SIG-M5 (cell line): Measurements from ENCODE around the gene ATG5.

Source experiments
- DNase-seq: peaks from one replicate; lab custom pipeline; 2025; lab: John Stamatoyannopoulos, UW

The ATG5 gene

GRCh38 chr6:106216527-106216926 is 109.0 kb downstream of the ATG5 start:
- DNase-seq = no peak

GRCh38 chr6:106215608-106216007 is 110.0 kb downstream of the ATG5 start:
- DNase-seq = no peak

- DNase-seq = no peak
Measured at GRCh38 chr6:106214531-106214930, 111.0 kb downstream of the ATG5 start.

GRCh38 chr6:106213660-106214289 is 111.8 kb downstream of the ATG5 start:
- no peak for DNase-seq

- no peak for DNase-seq
Measured at GRCh38 chr6:106212576-106212975, 113.0 kb downstream of the ATG5 start.

GRCh38 chr6:106206905-106207304 is 118.7 kb downstream of the ATG5 start:
- no peak for DNase-seq

- DNase-seq = no peak
Measured at GRCh38 chr6:106204961-106205360, 120.6 kb downstream of the ATG5 start.

- no peak for DNase-seq
Measured at GRCh38 chr6:106199998-106200397, 125.6 kb downstream of the ATG5 start.

GRCh38 chr6:106199331-106199730 is 126.2 kb downstream of the ATG5 start:
- DNase-seq = no peak

- no peak for DNase-seq
Measured at GRCh38 chr6:106197441-106197840, 128.1 kb downstream of the ATG5 start.

- DNase-seq = no peak
Measured at GRCh38 chr6:106194949-106195921, 130.3 kb downstream of the ATG5 start.

- DNase-seq = no peak
Measured at GRCh38 chr6:106192824-106193223, 132.7 kb downstream of the ATG5 start.

GRCh38 chr6:106188104-106188794 is 137.3 kb downstream of the ATG5 start:
- no peak for DNase-seq

GRCh38 chr6:106187424-106187982 is 138.1 kb downstream of the ATG5 start:
- DNase-seq = no peak

- DNase-seq = no peak
Measured at GRCh38 chr6:106186714-106187113, 138.8 kb downstream of the ATG5 start.

- DNase-seq = no peak
Measured at GRCh38 chr6:106186172-106186571, 139.4 kb downstream of the ATG5 start.

GRCh38 chr6:106185615-106186014 is 139.9 kb downstream of the ATG5 start:
- no peak for DNase-seq

GRCh38 chr6:106184629-106185028 is 140.9 kb downstream of the ATG5 start:
- no peak for DNase-seq

GRCh38 chr6:106183430-106183829 is 142.1 kb downstream of the ATG5 start:
- no peak for DNase-seq

GRCh38 chr6:106182455-106182854 is 143.1 kb downstream of the ATG5 start:
- no peak for DNase-seq

GRCh38 chr6:106181664-106182418 is 143.7 kb downstream of the ATG5 start:
- no peak for DNase-seq

- DNase-seq = no peak
Measured at GRCh38 chr6:106180208-106180607, 145.4 kb downstream of the ATG5 start.
